GM20000 (cell line): Measurements from ENCODE around the gene SRCIN1.
"Not testable (repeated sequence)": the region's sequence is repeated elsewhere in the genome, so short reads cannot be mapped to it uniquely, and the experiment has no call there.

Experiments
- DNase-seq: peaks from one replicate; pipeline ENCODE4 v3.0.0; 2012; ENCODE audit warnings: low spot score
- CTCF ChIP-seq: IDR thresholded peaks from 2 replicates; pipeline ENCODE4 v1.5.1; 2012; ENCODE audit warnings: mild to moderate bottlenecking, control low read depth; ENCODE audit errors: extremely low read depth, missing control alignments

SRCIN1 gene

GRCh38 chr17:38632334-38632733 lies 26.6 kb upstream of the SRCIN1 start:
- TF ChIP-seq CTCF = no peak
- peak; percentile 21 for DNase-seq

GRCh38 chr17:38628441-38628840 lies 22.7 kb upstream of the SRCIN1 start:
- peak; percentile 4 for DNase-seq

GRCh38 chr17:38627957-38628356 lies 22.2 kb upstream of the SRCIN1 start:
- no peak for TF ChIP-seq CTCF
- no peak for DNase-seq

More at GRCh38 chr17:38628441-38628840, 22.7 kb upstream of the SRCIN1 start:
- TF ChIP-seq CTCF = no peak

GRCh38 chr17:38626606-38627226 lies 21.0 kb upstream of the SRCIN1 start:
- not testable (repeated sequence) for DNase-seq

GRCh38 chr17:38625482-38625881 lies 19.7 kb upstream of the SRCIN1 start:
- no peak for DNase-seq
- no peak for TF ChIP-seq CTCF

GRCh38 chr17:38624782-38625355 lies 19.1 kb upstream of the SRCIN1 start:
- DNase-seq = peak; percentile 54

- DNase-seq = no peak
- no peak for TF ChIP-seq CTCF
Measured at GRCh38 chr17:38621538-38621937, 15.8 kb upstream of the SRCIN1 start.

GRCh38 chr17:38620551-38621277 lies 15.0 kb upstream of the SRCIN1 start:
- DNase-seq = no peak
- no peak for TF ChIP-seq CTCF
